Kidney (tissue), 14 donors: ENCODE measurements around the gene TLL2. TPM values are rescaled to one million over a fixed set of nuclear protein-coding genes. Genes with fewer than 3 reads are reported as not detected.

Experiments used
- DNase-seq, 5 donors: peaks; one replicate each; pipeline ENCODE4 v3.0.0-alpha.2; 2013 to 2020
- FAIRE-seq: peaks from 2 replicates; lab custom pipeline; 2012; peaks lifted over from hg19 to GRCh38; lab: Jason Lieb, UNC
- H3K27ac ChIP-seq, 2 donors: one replicate each; pipeline ENCODE4 v1.7.0; 2013; ENCODE audit warnings: low read depth in 2 of 2, low read length in 2 of 2, inconsistent platforms in 1 of 2
- H3K27me3 ChIP-seq: one replicate; pipeline ENCODE4 v1.7.1; 2013; ENCODE audit warnings: low read length, inconsistent platforms; ENCODE audit not compliant: control insufficient read depth, insufficient read depth
- H3K36me3 ChIP-seq, 3 donors: one replicate each; pipeline versions ENCODE4 v1.7.0 to v1.7.1; 2013; ENCODE audit warnings: low read length in 3 of 3, control low read depth in 1 of 3, inconsistent platforms in 1 of 3; ENCODE audit not compliant: insufficient read depth in 3 of 3, control insufficient read depth in 2 of 3
- H3K4me1 ChIP-seq, 3 donors: one replicate each; pipeline versions ENCODE4 v1.7.0 to v1.7.1; 2013; ENCODE audit warnings: low read length in 3 of 3, inconsistent platforms in 1 of 3, low read depth in 1 of 3; ENCODE audit not compliant: control insufficient read depth in 2 of 3, insufficient read depth in 2 of 3
- H3K4me3 ChIP-seq, 3 donors: one replicate each; pipeline versions ENCODE4 v1.7.0 to v1.8.1; 2013; ENCODE audit warnings: low read length in 3 of 3, control low read depth in 1 of 3, inconsistent platforms in 1 of 3
- H3K9ac ChIP-seq, 3 donors: one replicate each; pipeline versions ENCODE4 v1.7.0 to v1.7.1; 2013; ENCODE audit warnings: low read length in 3 of 3, control low read depth in 1 of 3, inconsistent platforms in 1 of 3
- H3K9me3 ChIP-seq, 3 donors: one replicate each; pipeline versions ENCODE4 v1.7.0 to v1.7.1; 2013; ENCODE audit warnings: low read length in 3 of 3, control low read depth in 1 of 3, inconsistent platforms in 1 of 3; ENCODE audit not compliant: control insufficient read depth in 2 of 3, insufficient read depth in 1 of 3
- CTCF ChIP-seq: IDR thresholded peaks from 3 replicates; pipeline ENCODE4 v1.5.1; 2012; ENCODE audit warnings: mild to moderate bottlenecking, moderate library complexity, borderline replicate concordance; ENCODE audit not compliant: insufficient read depth; ENCODE audit errors: extremely low read depth
- intact Hi-C: fragments of 100-400 bp; cut with DNase I; formaldehyde crosslinking; loops from one replicate; pipeline ENCODE4 v1.11.1; 2022
- polyA plus RNA-seq: library from polyadenylated mRNA; stranded (reverse); fragments of 350-450 nt; fragmentation: Illumina TruSeq; extraction: RNeasy Lipid Tissue Mini Kit (QIAGEN cat#74804); gene quantifications from one replicate; pipeline ENCODE4 v1.2.3, GENCODE V29; 2014; ENCODE audit warnings: low read depth, low replicate concordance; ENCODE audit not compliant: insufficient read depth
- total RNA-seq: library from RNA; stranded (reverse); fragmentation: NEBNext Ultra II Directional; extraction: Animal tissue kit (Norgen Biotek cat#: 25700); gene quantifications from one replicate; pipeline ENCODE4 v1.2.1, GENCODE V29; 2021
- donor health status: control.
- donor health status: control.
- donor health status: control.
- donor health status: control.
- donor health status: control.
- donor health status: DM: yes; HTN: yes; CAD: no.
- donor health status: Normal renal cell carcinoma (clear cell type).

Gene TLL2
- total and polyA plus RNA-seq, 2 donors from 2014 or later, result 0.39 to 0.98 TPM

- Histone ChIP-seq H3K27me3 (no peaks in the 10 kb centered on the region), H3K36me3 (no peaks in the 10 kb centered on the region), H3K4me3 (no peak overlapping the region), H3K9ac (no peak overlapping the region), H3K27ac (no peak overlapping the region), H3K4me1 (no peaks in the 10 kb centered on the region), H3K9me3 (no peaks in the 10 kb centered on the region)
- peak; percentile 14 for TF ChIP-seq CTCF
- intact Hi-C loops, result no loop called here
- DNase-seq, result no peak
- no peak for FAIRE-seq
Observed at GRCh38 chr10:96491303-96491702, 22.4 kb downstream of the TLL2 start.

- intact Hi-C loops, result no loop called here
- H3K9ac ChIP-seq, result no peak overlapping the region
- H3K4me1 ChIP-seq, result no peaks in the 10 kb centered on the region
- H3K27me3 ChIP-seq, result no peaks in the 10 kb centered on the region
- no peak for FAIRE-seq
- TF ChIP-seq CTCF, result no peak
- H3K27ac ChIP-seq, result no peak overlapping the region
- H3K9me3 ChIP-seq, result peaks cover 0 to under 1% (median 0%) of the 10 kb centered on the region in 3 donors
- DNase-seq, result no peak
- no peak overlapping the region for H3K4me3 ChIP-seq
- H3K36me3 ChIP-seq, result no peaks in the 10 kb centered on the region
Observed at GRCh38 chr10:96488161-96488935, 25.4 kb downstream of the TLL2 start.

- Histone ChIP-seq H3K4me1 (no peaks in the 10 kb centered on the region), H3K27ac (no peak overlapping the region), H3K36me3 (no peaks in the 10 kb centered on the region), H3K9ac (no peak overlapping the region), H3K27me3 (no peaks in the 10 kb centered on the region), H3K4me3 (no peak overlapping the region), H3K9me3 (peaks cover 0 to 4% (median 0%) of the 10 kb centered on the region in 3 donors)
- no peak for DNase-seq
- no peak for TF ChIP-seq CTCF
- FAIRE-seq, result no peak
- intact Hi-C loops, result no loop called here
Observed at GRCh38 chr10:96482815-96483588, 30.7 kb downstream of the TLL2 start.
